Kidney capillary endothelial cell (primary cell): Measurements from ENCODE around the gene ANKRD44.

Source experiments
- DNase-seq: peaks from one replicate; pipeline ENCODE4 v3.0.0-alpha.2; 2018; ENCODE audit warnings: low spot score

ANKRD44 gene

GRCh38 chr2:196955036-196955435 lies 355.5 kb downstream of the ANKRD44 start:
- DNase-seq: no peak

DNA sequence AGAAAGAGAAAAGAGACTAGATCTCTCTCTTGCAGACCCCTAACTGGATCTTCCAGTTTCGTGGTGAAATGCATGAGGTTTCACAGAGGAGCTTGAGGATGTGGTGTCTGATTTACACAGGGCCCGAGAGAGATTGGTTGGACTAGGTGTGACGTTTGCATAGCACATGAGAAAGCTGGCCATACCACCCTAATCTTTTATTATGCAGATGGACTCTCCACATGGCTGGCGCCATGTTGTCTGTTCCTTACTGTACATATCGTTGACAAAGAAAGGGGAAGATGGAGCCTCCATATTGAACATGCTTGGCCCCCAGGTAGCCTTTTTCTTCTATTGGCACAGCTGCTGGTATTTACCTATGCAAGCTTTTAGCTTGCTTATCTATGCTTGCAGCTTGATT lies 356.6 kb downstream of the ANKRD44 start:
- DNase-seq: no peak

DNA sequence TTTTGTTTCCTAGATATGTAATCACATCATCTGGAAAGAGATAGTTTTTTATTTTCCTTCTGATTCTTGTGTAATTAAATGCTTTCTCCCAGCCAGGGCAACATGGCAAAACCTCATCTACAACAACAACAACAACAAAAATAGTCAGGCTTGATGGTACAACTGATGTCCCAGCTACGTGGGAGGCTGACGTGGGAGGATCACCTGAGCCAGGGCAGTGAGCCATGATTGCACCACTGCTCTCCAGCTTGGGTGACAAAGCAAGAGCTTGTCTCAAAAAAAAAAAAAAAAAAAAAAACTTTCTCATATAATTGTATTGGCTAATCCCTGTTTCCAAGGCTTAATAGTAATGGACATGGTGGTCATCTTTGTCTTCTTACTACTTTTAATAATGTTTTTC lies 357.6 kb downstream of the ANKRD44 start:
- no peak for DNase-seq

DNA sequence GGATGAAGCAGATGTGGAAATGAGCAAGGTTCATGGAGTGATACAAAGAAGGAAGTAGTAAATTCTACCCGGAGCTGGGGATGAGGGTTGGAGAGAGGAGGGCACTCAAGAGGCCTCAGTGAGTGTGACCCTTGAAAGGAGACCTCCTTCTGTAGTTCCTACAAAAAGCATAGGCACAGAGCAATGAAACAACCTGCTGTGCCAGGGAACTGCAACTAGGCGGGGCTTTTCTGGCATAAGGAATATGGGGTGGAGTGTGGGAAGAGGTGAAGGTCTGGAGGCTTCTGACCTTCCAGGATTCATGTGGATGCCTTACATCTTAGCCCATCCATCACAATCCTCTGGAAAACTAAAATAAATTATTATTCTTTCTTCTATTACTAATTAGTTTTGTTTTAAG lies 358.6 kb downstream of the ANKRD44 start:
- DNase-seq: no peak

DNA sequence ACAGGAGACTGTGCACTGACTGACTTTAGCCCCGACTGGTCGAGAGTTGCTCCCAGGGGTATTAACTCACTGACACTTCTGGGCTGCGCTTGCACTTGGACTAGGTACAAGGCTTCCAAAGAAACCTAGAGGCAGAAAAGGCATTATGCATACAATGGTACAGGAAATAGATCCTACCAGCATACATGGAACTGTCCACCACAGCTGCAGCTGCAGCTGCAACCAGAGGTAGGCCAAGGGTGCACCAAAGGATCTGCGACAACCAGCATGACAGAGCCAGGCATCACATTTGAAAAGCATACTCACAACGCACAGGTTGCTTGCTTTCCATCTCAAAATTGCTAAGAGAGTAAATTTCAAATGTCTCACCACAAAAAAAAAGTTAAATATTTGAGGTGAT lies 361.5 kb downstream of the ANKRD44 start:
- DNase-seq: no peak

GRCh38 chr2:196944570-196944969 lies 366.0 kb downstream of the ANKRD44 start:
- DNase-seq: no peak

- no peak for DNase-seq
Measured at GRCh38 chr2:196941398-196942078, 369.0 kb downstream of the ANKRD44 start.

DNA sequence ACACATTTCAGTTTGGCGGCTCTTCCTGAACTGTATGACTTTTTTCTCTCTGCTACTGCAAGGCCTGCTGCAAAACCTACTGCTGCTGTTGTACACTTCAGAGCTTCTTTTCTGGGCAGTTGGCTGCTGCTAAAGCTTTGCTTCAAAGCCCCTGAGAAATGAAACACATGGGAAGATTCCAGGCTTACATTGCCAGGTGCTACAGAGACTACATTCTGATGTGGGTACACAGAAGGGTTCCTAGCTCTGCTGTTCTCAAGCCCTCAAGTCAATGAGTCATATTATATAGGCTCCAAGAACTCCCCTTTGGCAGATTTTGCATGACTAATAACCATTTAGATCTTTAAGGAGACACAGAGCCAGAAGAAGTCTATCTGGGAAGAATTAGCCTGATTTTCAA lies 371.2 kb downstream of the ANKRD44 start:
- DNase-seq: no peak
